Inflammatory macrophage (primary cell): ENCODE measurements around the gene BLM.

Experiments used
- DNase-seq, 2 donors: peaks; one replicate each; pipeline ENCODE4 v3.0.0-alpha.2; 2020 to 2022

BLM gene

DNA sequence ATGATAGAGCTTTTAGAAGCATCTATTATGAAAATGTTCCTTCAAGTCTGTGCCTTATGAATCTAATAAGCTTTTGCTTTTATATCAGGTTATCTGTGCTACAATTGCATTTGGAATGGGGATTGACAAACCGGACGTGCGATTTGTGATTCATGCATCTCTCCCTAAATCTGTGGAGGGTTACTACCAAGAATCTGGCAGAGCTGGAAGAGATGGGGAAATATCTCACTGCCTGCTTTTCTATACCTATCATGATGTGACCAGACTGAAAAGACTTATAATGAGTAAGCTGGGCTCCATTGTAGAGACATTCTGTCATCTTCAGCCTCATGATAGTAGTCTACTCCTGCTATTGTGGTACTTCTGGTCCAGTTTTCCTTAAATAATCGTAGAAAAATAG, 73.4 kb downstream of the BLM start:
- DNase-seq: no peak

DNA sequence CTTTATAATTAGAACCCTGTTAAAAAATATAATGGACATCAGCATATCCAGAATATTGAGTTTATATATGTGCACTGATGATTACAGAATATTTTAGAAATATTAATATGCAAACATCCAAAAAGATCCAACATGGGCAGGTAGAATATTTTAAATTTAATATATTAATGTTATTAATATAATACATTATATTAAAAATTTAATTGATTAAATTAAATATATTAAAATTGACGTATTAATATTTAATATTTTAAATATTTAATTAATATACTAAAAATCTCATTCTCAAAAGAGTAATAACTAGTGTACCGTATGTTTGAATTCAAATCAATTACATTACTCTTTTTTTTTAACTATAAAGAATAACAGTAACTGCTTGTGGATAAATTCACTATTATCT, 77.4 kb downstream of the BLM start:
- DNase-seq: no peak

DNA sequence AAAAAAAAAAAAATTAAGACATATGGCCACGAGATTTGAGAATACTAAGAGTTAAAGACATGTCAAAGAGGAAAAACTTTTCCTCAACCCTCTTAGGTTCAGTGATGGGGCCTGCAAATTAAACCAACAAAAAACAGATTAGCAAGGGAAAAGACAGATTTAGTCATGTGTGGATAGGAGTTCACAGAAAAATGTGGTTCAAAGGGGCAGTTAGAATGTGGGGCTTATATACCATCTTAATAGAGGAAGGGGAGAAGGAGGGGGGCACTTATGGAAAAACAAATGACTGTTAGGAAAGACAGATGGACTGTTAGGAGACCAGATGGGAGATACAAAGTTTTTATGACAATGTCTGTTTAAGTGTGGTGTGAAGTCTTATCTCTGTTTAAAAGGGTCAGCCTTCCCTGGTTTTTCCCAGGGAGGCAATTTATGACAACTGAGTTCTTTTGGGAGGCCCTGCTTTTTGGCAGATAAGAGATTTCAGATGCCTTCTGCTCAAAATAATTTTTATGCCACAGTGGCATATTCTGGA, 82.6 kb downstream of the BLM start:
- DNase-seq: no peak

DNA sequence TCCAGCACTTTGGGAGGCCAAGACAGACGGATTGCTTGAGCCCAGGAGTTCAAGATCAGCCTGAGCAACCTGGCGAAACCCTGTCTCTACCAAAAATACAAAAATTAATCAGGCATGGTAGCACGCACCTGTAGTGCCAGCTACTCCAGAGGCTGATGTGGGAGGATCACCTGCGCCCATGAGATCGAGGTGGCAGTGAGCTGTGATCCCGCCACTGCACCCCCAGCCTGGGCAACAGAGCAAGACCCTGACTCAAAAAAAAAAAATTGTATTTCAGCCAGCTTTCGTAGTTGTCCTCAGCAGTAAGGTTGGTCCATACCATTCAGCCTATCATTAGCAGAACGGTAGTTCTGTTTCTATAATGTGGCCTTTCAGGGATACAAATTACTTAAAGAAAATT, 84.7 kb downstream of the BLM start:
- no peak for DNase-seq

DNA sequence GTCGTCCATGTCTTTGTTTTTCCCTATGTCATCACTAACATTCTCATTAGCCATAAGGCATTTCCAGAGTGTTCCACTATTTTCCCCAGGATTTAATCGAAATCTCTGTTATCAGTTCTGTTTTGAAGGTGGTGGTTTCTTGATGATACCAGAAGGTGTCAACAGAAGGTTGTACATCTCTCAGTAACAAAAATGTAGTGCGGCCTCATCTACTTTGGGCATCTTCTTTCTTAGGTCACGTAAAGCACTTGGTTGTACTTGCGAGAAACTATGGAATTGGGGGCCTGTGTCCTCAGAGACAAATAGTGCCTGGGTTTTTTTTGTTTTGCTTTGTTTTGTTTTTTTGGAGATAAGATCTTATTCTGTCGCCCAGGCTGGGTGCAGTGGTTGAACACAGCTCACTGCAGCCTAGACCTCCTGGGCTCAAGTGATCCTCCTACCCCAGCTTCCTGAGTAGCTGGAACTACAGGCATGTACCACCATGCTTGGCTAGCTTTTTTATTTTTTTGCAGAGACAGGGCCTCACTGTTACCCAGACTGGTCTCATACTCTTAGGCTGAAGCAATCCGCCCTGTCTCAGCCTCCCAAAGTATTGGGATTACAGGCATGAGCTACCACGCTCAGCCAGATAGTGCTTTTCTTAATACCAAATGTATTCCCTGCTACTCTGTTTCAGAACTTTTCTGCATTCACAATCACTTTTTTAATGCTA, 90.1 kb downstream of the BLM start:
- DNase-seq: no peak

DNA sequence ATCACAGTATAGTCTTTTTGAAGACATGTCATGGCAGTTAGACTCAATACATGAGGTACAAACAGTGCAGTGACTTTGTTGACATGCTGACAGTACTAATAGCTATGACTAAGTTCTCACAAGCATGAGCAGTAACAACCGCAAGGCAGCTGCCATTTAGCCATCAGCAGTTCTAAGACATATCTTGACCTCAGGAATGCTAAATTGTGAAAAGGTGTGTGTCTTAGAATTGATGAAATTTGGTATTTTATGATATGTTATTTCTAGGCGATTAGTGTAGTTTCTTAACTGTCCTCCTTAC, 90.6 kb downstream of the BLM start:
- DNase-seq: no peak

DNA sequence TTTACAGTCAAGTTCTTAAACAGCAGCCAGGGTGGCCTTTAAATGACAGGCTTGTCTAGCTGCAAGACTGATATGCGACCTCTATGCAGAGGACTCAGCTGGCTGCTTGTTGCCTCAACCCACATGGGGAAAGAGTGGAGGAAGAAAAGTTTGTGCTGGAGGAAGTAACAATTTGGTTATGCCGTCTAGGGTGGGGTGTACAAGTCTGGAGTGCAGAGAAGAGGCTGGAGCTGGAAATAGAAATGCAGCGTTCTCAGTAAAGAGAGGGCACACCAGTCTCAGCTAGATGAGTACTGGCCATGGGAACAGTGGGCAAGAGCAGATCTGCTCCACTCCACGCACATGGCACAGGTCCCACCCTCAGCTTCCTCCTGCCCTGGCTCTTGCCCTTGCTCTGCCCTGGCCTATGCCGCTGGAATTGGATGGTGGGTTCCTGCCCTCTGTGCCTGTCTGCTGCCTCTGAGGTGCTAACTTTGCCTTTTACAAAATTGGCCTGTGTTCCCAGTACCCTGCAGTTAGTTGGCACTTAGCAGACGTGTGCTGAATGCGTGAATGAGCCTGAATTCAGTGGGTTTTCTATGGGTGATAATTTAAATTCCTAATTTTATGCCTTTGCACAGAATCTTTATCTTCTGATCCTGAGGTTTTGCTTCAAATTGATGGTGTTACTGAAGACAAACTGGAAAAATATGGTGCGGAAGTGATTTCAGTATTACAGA, 91.5 kb downstream of the BLM start:
- peak; percentile 32 to 74 for DNase-seq

DNA sequence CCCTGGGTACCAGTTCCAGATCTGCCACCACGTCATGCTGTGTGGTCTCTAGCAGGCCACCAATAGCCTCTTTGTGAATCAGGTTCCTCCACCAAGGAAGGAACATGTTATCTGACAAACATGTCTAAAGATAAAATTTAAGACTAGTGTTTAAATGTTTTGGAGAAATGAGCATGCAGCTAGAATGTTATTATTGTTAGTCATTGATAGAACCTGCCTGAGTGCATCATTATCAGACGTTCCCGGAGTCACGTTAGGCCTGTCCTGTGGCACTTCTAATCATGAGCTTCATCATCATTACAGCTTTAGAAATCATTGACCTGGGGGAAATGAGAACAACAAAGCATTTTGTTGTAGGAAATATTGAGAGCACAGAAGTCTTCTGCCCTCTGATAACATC, 92.4 kb downstream of the BLM start:
- DNase-seq: no peak

DNA sequence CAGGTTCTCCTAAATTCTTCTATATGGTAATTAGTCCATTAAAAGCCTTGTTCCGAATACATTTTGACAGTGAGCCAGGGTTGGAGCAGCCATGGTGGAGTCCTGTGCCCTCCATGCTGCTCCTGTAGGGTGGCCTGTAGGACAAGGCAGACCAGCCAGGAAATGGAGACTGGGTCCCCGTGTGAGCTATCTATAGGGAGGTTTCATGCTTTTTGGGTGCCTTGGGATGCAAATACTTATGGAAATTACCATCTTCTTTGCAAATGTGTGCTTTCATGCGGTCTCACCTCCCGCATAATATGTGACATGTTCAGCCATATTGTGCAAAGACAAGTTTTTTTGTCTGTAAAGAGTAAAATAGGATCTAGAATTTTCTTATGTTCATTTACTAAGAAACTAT, 93.2 kb downstream of the BLM start:
- DNase-seq: no peak

DNA sequence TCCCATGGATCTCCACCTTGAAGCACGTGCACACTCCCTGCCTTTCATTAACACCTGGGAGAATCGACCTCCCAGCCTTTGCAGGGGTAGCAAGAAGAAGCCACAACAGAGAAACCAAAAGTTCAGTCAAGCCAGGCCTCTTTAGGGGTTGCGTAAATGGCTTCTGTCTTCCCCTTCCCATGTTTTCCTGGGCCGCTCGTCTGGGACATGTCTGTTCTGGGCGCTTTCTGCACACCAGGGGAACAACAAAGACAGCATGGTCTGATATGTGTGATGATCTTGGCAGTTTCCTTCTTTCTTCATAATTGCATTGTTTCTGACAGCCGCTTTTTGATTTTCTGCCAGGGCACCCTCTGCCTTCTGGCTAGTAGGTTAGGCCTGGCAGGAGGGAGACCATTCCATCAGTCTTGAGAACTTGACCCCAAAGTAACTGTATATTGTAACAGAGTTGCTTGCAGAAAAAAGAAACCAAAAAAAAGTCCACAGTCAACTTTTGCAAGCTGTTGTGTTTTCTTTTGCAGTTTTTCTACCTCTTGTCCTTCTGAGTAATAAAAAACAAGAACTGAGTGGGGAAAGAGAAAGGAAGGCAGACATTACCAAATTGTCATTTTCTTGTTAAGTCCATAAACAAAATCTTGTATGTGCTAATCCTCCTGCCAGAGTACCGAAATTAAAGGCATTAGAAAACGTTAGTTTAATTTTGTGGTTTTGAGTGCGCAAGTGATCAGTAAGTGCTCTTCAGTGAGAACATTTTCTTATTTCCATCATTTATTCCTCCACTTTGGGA, 95.2 kb downstream of the BLM start:
- peak; percentile 34 to 60 for DNase-seq

DNA sequence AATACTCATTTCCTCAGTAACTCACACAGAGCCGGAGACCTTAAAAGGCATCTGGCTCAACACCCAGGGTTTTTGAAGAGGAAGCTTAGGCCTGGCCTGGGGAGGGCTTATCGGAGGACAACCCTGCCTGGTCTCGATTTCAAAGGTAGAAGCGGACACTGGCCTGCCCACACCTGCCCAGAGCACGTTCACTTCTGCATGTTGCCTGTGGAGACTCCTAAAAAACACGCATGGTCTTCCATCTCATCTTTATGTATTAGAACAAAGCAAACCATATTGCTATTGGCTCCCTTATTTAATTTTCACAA, 95.8 kb downstream of the BLM start:
- DNase-seq: peak in 1 of 2 donors; percentile 43

DNA sequence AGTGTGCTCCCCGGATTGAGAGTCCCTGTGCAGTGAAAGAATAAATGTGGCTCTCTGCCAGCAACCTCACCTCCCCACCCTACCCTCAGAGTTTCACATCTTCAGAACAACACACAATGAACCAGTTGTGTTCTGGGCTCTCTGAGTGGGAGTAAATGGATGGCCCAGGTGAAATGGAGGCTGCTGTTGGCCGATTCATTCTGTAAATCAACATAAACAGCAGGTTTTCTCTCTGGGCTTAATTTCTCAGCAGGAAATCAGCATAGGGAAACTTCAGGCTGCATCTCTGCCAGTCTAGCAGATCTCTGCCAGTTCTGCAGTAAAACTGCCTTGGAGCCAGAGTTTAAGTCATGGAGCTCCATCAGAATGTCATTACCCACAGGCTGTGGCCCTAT, 96.6 kb downstream of the BLM start:
- DNase-seq: no peak

DNA sequence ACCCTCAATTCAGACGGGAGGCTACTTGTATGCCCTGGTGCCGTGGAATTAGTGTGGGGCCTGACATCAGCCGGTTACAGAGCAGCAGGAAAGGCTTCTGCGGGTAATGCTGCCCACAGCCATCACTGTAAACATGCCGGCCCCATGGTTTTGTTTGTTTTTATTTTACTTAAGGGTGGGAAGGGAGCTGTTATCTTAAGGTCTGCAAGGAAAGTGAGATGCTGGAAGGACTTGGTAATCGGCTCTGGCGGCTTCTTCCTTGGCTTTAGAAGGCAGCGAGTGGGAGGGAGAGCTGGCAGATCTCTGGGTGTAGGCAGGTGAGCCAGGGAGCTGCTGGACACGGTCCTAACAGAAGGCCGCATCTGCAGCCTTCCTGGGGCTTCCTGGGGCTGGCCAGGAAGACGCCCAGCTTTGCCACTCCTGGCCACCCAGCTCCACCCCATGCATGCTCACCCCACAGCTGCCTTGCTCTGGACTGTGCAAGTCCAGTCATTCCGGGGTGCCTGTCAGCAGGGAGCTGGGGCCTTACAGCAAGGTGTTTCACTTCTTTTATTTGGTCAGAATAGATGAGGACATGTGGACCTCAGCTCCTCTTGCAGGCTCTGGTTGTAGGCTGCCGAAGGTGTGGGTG, 97.2 kb downstream of the BLM start:
- peak; percentile 47 to 82 for DNase-seq

DNA sequence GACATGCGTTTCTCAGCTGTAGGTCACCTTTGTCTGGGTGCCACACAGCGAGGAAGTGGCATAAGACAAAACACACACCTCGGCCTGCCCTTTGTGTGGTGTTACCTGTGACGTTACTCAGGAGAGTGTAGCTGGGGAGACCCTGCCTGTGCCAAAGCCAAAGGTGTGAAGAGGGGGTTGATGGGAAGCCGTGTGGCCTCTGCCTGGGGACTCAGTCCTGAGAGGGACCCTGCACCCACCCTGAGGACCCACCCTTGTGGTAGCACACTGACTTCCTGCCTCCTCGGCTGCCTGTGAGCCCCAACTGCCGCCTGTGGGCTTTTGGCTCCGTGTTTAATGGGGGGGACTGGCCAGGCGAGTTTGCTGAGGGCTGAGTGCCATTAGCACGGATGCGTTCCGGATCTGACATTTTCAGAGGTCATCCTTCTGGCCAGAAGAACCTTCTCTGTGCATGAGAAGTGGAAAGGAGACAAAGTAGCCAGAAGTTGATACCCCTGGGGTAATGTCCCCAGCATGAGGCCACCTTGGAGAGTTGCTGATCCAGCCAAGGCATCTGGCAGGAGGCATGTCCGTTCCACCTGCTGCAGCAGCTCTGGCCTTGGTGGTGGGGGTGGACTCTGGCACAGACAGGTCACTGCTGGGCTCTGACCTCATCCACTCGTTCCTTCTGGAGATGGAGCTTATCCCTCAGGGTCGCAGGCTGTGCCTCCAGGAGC, 99.4 kb downstream of the BLM start:
- DNase-seq: no peak

DNA sequence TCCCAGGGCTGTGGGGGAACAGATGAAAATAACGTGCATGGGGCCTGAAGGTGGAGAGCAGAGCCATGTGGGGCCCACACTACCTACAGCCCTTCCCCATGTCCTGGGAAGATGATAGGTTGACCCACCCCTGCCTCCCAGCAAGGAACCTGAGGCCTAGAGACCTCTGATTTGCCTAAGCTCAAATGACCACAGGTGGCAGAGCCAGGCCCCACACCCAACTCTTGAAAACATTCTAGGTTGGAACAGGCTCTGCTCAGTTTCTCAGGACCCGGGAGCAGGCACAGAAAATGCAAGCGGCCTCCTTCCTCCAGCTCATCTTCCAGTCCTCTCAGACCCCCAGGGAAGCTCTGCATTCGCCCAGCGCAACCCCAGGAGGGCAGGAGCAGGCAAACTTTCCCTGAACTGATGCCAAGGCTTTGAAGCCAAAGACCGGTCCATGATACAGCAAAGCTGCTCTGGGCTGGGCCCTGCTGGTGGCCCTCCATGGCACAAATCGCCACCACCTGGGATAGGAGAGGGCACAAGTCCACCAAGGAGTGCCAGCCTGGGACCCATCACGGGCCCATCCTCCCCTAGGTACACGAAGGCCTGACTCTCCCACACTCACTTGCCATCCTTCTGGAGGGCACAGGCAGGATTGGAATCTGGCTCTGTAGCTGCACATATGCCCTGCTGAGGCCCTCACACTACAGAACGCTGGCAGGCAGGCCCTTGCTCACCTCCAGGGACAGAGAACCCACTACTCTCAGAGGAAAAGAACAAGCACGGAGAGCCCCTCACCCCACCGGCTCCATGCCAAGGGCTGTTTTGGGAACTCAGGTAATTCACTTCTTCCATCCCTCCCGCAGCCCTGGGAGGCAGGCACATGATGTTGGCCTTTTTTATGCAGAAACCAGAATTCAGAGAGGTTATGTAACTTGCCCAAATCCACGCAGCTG, 100.2 kb downstream of the BLM start:
- DNase-seq: no peak

DNA sequence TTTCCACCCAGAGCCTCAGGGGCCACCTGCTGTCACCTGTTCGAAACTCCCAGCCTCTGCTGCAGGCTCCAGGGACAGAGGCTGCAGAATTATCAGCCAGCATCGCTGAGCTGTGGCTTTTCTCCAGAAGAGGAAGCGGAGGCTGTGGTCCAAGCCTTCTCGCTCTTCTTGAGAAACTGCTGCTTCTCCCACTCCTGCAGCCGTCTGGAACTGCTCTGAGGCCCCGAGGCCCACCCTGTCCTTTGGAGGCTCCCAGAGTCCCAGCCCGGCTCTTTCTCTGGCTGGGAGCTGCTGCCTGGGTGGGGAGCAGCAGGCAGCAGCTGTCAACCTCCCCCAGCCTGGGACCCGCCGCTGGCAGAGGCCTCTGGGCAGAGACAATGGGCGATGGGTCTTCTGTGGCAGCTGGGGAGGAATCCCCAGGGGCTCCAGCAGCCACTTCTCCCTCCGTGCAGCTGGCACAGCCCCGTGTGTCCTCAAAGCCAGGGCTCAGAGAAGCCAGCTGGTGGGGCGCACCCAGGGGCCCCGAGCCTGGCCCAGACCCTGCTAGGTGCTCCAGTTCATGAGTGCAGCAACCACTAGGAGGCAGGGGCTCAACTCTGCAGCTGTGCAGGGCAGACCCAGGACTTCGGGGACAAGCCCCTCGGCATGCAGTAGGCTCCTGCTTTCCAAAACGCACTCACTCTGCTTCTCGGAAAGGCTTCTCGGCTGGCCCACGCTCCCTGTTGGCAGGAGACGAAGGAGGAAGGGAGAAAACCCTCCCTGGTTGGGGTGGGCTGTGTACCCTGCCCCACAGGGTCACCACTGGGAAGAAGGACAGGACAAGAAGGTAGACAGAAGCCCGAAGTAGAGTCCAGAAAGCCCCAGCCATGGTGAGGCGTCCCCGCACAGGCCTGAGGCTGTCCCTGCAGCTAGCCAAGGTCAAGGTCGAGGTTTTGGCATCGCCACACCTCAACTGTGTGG, 101.4 kb downstream of the BLM start:
- peak; percentile 68 to 88 for DNase-seq

DNA sequence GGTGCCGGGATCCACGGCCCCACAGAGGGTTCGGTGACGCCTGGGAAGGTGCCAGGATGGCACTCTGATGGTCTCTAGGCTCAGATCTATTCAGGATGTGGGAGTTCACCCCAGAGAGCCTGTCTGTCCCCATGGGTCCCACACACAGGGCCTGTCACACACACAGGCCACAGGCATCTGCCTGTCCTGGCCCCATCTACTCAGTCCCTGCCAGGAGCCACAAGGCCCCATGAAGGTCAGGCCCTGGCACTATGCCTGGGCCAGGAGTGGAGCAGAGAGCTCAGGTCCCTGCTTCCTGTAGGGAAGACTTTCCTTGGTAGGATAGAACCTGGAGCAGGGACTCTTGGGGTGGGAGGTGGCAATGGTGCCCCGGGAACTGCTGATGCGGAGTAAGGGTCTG, 102.2 kb downstream of the BLM start:
- DNase-seq: no peak

DNA sequence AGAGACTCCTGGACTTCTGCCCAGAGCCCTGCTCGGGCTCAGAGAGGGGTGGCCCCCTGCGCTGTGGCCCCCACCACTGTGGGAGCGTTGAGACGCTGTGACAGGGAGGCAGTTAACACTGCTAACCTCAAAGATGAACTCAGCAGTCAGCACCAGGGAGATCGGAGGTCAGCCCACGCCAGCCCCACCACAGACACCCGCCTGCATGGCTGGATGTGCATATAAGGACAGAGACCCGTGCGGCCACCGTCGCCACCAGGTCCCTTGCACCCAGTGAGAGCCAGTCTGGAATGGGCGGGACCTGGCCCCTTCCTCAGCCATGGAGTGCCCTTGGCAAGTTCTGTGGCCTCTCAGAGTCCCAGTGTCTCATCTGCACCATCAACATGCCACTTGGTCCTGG, 102.7 kb downstream of the BLM start:
- peak in 1 of 2 donors; percentile 57 for DNase-seq

DNA sequence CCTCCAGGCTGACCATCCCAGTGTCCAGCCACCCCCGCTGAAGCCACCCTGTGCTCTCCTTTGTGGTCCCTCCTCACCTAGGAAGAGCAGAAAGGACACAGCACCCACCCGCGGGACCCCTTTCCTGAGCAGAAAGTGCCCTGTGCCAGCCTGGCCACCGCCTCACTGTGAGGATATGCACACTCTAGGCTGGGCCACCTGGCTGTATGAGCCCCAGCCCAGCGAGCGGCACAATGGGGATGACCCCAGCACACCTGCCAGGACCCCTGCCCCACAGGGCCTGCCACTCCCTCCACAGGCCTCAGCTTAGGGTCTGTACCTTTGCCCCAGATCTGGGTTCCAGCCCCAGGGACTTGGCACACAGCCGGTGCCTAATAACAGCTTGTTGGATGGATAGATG, 103.3 kb downstream of the BLM start:
- DNase-seq: no peak
